22Rv1 (cell line): ENCODE measurements around the gene SPP1.

Experiments used
- ZFX ChIP-seq: fragments of 450-650 bp; IDR thresholded peaks from 2 replicates; pipeline ENCODE4 v1.6.1; 2017; ENCODE audit warnings: antibody characterized with exemption, borderline replicate concordance
- TF ChIP-seq, protein P1 (sequence below): fragments of 450-650 bp; IDR thresholded peaks from 2 replicates; pipeline ENCODE4 v1.5.1; 2017; ENCODE audit warnings: mild to moderate bottlenecking

DNA sequence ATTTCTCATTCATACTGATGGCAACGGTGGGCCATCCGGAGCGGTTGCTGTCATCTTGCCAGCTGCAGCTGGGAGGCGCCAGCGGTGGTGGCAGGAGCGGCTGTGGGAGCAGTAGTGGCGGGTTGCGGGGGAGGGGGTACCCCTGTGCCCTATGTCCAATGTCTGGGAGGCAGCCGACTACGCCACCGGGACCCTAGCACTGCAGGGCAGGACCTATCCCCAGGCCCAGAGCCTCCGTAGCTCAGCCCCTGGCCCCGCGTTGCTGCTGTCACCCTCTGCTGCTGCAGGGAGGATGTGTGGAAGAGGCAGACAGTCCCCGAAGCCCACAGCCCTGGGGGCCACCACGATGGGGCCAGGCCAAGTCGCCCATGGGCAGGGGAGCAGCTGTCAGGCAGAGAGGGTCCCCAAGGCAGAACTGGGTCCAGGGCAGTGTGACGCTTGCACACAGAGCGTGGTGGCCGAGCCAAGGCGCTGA, 10.0 kb upstream of the SPP1 start:
- TF ChIP-seq, protein P1, sequence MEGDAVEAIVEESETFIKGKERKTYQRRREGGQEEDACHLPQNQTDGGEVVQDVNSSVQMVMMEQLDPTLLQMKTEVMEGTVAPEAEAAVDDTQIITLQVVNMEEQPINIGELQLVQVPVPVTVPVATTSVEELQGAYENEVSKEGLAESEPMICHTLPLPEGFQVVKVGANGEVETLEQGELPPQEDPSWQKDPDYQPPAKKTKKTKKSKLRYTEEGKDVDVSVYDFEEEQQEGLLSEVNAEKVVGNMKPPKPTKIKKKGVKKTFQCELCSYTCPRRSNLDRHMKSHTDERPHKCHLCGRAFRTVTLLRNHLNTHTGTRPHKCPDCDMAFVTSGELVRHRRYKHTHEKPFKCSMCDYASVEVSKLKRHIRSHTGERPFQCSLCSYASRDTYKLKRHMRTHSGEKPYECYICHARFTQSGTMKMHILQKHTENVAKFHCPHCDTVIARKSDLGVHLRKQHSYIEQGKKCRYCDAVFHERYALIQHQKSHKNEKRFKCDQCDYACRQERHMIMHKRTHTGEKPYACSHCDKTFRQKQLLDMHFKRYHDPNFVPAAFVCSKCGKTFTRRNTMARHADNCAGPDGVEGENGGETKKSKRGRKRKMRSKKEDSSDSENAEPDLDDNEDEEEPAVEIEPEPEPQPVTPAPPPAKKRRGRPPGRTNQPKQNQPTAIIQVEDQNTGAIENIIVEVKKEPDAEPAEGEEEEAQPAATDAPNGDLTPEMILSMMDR = no peak
- no peak for TF ChIP-seq ZFX
